SIG-M5 treated with dmso at 0.1 percent for 504 hours (cell line): ENCODE measurements around the gene CCR3.
A peak's percentile ranks its signal among the peaks of the same experiment; 100 is the strongest.

ENCODE experiments used
- DNase-seq: peaks from one replicate; lab custom pipeline; 2025; ENCODE audit not compliant: unreplicated experiment; lab: John Stamatoyannopoulos, UW

Gene CCR3

DNA sequence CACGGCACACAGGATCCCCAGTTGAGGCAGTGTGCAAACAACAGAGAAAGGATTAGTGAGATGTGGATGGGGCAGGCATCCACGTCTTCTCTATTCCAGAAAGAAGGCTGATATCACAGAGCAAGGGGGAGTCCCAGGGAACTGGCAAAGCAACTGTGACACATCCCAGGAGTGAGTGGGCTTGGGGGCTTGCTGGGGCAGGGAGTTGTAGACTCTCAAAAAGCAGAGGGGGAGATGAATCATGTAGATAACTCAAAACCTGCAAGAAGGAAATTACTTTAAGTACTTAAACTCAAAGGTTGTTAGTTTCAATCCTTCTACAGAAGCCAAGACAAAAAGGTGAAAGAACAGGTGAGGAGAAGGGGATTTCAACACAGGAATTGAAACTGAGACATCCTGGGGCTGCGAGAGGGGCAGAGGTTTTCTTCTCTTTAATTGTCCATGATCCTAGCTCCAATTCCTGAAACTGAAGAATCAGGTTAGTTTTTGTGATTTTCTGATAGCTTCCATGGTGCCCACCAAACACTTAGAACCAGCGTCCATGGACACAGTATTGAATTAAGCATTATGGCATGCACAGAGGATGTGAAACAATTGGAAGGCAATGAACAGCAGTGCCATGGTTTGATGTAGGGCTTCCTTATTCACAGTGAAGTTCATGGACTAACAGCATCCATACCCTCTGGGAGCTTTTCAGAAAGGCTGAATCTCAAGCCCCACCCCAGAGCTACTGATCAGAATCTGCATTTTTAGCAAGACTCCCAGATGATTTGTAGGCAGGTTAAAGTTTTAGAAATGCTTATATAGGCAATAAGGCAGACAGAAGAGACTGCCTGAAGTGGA lies 52.0 kb downstream of the CCR3 start:
- no peak for DNase-seq

DNA sequence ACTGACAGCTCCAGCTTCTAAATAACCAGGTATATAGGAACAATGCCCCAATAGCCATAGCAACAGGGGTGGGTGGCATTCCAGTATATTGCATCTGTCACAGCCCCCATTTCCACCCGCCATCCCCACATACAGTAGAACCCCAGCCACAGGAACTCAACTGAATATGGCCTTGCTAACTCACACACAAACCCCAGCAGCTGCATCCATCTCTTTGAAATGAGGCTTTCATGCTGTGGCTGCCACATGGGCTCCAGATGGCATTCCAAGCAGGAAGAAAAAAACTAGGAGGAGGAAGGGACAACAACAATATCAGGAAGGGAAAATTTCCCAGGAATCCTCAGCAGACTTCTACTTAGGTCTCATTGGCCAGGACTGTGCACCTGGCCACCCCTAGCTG lies 54.6 kb downstream of the CCR3 start:
- no peak for DNase-seq

DNA sequence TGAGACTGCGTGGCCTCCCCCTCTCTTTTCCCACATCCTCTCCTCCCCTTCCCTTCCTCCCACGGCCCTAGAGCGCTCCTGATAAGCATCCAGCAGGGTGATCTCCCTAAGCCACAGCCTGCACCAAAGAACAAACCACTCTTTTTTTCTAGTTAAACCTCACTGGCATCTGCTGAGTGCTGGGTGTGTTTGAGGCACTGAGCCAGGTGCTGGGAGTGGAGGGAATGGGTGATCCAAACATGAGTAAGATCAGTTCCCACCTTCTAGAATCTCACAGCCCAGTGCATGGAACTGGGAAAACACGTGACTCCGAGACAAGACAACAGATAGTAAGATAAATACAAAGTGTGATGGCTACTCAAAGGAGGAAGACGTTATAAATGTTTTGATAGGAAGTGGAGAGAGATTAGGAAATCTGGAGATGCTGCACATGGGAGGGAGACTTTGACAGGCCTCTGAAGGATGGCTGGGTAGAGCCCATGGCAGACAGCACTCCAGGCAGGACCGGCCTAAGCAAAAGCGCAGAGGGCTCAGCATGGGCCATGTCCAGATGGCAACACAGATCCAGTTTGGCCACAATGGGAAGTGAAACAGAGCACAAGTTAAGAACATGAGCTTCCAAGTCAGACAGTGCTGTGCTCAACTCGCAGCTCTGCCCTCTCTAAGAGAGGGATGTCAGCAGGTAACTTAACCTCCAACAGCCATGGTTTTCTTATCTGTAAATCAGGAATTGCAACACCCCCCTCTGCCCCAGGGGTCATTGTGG lies 55.6 kb downstream of the CCR3 start:
- DNase-seq: peak; percentile 59

DNA sequence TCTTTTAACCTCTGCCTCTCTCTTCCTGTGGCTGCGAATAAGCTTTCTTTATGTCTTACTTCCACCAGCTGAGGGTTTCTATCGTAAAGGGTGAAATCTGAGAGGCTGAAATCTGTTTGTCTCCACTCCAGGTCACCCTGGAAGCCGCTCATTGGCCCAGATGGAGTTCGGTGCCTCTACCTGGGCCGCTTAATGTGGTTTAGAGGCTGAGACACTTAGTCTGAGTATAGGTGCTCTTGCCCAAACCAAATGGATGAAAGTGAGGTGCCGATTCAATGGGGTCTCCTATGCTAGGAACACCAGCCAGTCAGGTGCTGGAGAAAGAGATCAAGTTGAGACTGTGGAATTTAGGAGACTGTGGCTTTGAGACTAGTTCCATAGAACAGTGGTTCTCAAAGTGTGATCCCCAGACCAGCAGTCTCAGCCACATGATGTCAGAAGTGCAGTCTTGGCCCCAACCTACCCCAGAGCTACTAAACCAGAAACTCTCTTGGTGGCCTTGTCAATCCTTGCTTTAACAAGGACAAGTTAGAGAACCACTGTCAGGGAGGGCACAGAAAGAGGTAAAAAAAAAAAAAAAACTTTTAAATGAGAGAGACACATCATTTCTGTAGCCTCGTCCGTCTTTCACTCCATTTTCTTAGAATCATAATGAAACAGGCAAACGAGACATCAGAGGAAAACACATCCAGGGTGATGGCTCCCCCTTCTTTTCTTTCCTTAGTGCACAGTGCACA lies 56.8 kb downstream of the CCR3 start:
- no peak for DNase-seq

DNA sequence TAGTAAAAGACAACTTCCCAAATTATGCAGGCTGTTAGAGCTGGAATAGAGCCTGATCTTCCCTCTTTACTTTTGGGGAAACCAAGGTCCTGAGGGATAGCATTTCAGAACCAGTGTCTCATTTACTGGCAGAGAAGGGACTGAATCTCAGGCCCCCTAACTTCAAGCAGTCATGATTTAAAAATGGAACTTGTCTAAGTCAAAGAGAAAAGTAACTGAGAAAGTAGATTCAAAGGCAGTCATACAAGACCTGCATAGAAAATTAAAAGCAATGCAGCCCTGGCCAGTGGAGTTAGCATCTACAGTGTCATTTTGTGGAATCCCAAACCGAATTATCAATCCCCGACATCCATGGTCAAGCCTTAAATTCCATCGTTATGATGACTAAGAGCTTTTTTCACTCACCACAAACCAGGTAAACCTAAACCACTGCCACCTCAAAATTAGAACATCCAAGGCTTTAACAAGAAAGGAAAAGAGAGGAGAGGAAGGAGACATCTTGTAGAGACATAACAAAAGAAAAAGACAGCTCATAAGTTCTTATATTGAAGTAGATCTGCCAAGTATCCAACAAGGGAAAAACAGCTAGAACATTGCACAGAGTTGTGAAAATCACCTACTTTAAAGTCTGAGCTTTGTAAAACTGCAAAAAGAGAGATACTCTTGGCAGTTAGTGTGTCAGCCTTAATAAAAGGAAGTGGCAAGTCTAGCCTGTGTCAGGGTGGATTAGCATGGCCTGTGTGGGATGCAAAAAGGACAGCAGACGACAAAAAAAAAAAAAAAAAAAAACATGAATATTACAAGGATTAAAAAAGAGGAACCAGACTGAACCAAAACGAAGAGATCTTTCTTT lies 57.6 kb downstream of the CCR3 start:
- peak; percentile 91 for DNase-seq

DNA sequence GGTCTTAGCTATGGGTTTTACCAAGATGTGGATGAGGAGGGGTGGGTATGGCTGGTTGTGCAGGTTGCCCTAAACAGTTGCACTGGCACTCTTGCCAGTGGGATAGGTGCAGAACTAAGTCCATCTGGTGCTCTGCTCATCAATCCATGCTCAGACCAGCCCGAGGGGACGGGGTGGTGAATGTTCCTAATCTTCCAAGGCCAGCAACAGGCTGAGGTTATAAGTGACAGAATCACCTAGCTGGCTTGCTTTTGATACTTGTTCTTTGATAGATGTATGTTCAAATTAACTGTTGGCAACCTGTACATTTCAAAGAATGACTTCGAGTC lies 58.2 kb downstream of the CCR3 start:
- DNase-seq: no peak

DNA sequence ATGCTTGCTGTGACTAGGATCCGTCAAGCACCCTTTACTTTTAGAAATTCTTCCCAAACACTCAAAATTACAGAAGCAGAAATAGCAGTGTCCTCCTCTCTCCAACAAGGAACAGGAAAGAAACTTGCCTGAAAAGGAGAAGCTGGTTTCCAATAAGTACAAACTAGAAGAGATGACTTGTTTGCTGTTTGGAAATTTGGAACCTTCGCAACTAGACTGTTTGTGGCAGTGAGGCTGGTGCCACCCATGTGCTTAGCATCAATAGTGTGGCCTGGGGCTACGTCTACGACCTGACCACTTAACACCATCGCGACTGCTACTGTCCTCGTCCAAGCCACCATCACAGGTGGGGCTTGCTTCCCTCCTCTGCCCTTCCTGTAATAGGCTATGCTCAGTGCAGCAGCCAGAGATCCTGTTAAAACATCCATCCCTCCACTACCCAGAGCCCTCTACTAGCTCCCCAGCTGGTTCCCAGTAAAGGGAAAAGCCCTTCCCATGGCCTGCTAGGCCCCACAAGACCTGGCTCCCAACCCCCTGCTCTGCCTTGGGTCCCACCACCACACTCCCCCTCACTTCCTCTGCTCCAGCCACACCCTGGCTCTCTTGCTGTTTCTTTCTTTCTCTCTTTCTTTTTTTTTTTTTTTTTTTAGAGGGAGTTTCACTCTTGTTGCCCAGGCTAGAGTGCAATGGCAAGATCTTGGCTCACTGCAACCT lies 59.0 kb downstream of the CCR3 start:
- DNase-seq: peak; percentile 87

DNA sequence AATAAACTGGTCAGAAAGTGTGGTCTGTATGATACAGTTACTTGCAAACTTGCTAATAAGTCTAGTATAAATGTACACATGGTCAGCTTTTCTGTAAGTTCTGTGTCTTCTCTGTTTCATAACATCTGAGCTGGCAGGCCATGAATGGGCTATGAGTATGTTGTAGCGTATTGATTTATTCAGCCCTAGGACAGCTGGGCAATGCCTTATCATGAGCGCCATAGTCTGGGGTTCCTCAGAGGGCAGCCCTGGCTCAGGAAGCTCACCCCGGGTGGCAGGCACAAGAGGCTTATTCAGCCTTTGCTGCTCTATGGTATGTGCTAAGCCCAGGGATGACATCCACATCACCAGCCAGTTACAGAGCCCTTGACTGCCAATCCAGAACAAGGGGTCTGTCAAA lies 61.0 kb downstream of the CCR3 start:
- no peak for DNase-seq

DNA sequence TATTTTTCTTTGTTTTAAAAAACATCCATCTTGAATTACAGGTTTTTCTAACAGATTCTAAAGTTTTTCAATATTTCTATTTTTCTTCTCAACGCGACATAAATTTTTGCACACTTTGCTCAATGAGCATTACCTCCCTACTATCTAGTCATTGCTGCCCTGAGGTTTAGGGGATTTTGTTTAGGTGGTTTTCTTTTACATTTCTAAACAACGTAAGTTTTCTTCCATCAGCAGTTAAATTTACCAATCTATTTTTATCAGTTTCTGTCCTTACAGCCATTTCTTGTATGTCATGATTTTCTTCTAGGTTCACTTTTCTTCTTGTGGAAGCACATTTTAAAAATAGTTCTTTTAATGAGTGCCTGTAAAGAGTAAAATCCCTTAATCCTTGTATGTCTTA lies 62.5 kb downstream of the CCR3 start:
- DNase-seq: no peak

DNA sequence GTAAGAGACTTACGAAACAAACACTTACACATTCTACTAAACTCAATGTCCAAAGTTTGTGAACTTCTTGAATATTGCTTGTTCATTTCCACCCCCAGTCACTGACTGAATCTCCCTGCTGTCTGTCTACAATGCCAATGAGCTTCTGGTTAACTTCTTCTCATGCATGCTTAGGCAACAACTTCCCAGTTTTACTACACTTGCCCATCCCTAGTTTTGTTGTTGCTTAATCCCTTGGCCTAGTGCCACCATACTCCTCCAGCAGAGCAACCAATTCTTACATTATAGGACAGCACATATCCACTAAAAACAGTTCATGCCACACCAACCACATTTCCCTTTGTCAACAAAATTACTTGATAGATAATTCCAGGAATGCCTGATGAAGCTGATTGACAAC lies 70.7 kb downstream of the CCR3 start:
- DNase-seq: peak; percentile 98

DNA sequence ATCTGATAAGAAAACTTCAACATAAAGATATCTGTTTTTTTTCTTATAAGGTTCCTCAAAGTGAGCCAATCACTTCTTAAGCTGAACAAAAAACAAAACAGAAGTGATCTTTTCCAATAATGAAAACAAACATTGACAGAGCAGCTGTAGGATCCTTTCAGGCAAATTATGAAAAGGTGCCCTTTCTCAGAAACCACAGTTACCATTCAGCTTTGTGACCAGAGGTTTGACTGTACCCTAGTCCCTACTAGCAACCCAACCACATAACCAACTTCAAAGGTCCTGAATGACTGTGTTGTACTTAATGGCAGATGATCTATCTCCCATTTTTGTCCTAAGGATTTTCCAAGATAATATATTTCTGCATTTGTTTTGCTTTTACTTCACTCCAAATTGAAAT lies 72.3 kb downstream of the CCR3 start:
- no peak for DNase-seq

DNA sequence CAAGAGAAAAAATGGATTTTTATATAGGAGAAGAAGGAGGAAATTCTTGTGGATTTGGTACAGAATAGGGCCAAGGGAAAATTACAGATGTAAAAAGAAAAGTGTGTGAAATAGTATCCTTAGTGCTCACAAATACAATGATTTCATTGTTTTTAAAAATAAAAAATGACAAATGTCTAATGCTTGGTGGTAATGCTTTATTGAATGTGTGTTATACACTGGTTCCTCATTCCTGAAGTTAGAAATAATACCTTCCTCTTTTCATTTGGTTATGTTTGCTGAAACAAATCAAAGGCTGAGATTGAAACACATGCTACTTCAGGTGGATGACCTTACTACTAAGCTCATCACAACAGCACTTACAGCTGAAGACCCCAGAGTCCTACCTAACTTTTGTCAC lies 73.9 kb downstream of the CCR3 start:
- peak; percentile 39 for DNase-seq
